Limb (tissue), 2 donors: ENCODE data around the gene IREB2.
"Not testable (repeated sequence)": the region's sequence is repeated elsewhere in the genome, so short reads cannot be mapped to it uniquely, and the experiment has no call there.

Experiments used
- DNase-seq, 2 donors: peaks; one replicate each; pipeline ENCODE4 v3.0.0-alpha.2; 2016; ENCODE audit errors: extremely low spot score in 2 of 2

The IREB2 gene

GRCh38 chr15:78432664-78433063 lies 5.4 kb upstream of the IREB2 start:
- DNase-seq: no peak

- DNase-seq: no peak
These were observed 3.9 kb upstream of the IREB2 start for GRCh38 chr15:78434134-78434533.

- not testable (repeated sequence) for DNase-seq
These were observed 3.3 kb upstream of the IREB2 start for GRCh38 chr15:78434711-78435110.

- DNase-seq: no peak
These were observed 782 bp upstream of the IREB2 start for GRCh38 chr15:78437107-78437761.

GRCh38 chr15:78438619-78439285 lies 736 bp downstream of the IREB2 start:
- DNase-seq: peak; percentile 11 to 48

GRCh38 chr15:78440375-78441373 lies 2.7 kb downstream of the IREB2 start:
- no peak for DNase-seq

- no peak for DNase-seq
These were observed 6.2 kb downstream of the IREB2 start for GRCh38 chr15:78444255-78444654.

GRCh38 chr15:78445875-78446274 lies 7.9 kb downstream of the IREB2 start:
- DNase-seq: no peak

GRCh38 chr15:78446551-78446950 lies 8.5 kb downstream of the IREB2 start:
- no peak for DNase-seq

GRCh38 chr15:78448441-78449219 lies 10.6 kb downstream of the IREB2 start:
- no peak for DNase-seq

- no peak for DNase-seq
These were observed 11.4 kb downstream of the IREB2 start for GRCh38 chr15:78449220-78449999.

GRCh38 chr15:78450285-78450858 lies 12.4 kb downstream of the IREB2 start:
- no peak for DNase-seq

- no peak for DNase-seq
These were observed 14.5 kb downstream of the IREB2 start for GRCh38 chr15:78452485-78452884.

GRCh38 chr15:78453447-78453846 lies 15.4 kb downstream of the IREB2 start:
- no peak for DNase-seq

- no peak for DNase-seq
These were observed 17.0 kb downstream of the IREB2 start for GRCh38 chr15:78454992-78455391.

- DNase-seq: peak in 1 of 2 donors; percentile 19
These were observed 17.7 kb downstream of the IREB2 start for GRCh38 chr15:78455749-78456148.

GRCh38 chr15:78456426-78456825 lies 18.4 kb downstream of the IREB2 start:
- no peak for DNase-seq

- peak in 1 of 2 donors; percentile 26 for DNase-seq
These were observed 19.1 kb downstream of the IREB2 start for GRCh38 chr15:78457101-78457500.

GRCh38 chr15:78460737-78461136 lies 22.7 kb downstream of the IREB2 start:
- no peak for DNase-seq
